Epithelial cell of esophagus (primary cell): ENCODE data around the gene ZC3H14.
A peak's percentile ranks its signal among the peaks of the same experiment; 100 is the strongest.

Source experiments
- DNase-seq: peaks from one replicate; pipeline ENCODE4 v3.0.0; 2010; ENCODE audit warnings: low read depth
- H3K4me3 ChIP-seq: 2 replicates; pipeline ENCODE4 v1.5.1; 2011; ENCODE audit warnings: mild to moderate bottlenecking, low read length, control low read depth
- TF ChIP-seq, protein P1 (sequence below): IDR thresholded peaks from 2 replicates; pipeline ENCODE4 v1.5.1; 2011; ENCODE audit warnings: low read depth, mild to moderate bottlenecking, low read length, control low read depth, inconsistent platforms; ENCODE audit not compliant: insufficient read depth; ENCODE audit errors: missing control alignments

The ZC3H14 gene

DNA sequence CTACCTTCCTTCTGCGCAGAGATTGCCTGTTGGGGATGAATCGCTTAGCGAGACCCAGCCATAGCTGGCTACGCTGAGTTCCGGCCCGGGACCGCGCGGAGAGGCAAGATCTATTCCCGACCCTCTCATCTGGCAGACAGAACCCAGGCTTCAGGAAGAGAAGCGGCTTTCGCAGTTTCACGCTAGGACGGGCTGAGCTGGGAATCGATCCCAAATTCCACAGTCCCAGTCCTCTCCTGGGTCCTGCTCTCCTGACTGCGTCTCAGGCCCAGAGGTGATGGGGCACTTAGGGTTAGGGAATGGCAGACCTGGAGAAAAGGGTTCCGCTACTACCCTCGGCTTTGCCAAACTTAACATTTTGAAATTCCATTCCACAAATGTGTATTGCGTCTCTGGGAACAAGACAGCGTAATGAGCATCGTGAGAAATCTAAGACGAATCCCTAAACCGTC, 10.8 kb upstream of the ZC3H14 start:
- TF ChIP-seq, protein P1, sequence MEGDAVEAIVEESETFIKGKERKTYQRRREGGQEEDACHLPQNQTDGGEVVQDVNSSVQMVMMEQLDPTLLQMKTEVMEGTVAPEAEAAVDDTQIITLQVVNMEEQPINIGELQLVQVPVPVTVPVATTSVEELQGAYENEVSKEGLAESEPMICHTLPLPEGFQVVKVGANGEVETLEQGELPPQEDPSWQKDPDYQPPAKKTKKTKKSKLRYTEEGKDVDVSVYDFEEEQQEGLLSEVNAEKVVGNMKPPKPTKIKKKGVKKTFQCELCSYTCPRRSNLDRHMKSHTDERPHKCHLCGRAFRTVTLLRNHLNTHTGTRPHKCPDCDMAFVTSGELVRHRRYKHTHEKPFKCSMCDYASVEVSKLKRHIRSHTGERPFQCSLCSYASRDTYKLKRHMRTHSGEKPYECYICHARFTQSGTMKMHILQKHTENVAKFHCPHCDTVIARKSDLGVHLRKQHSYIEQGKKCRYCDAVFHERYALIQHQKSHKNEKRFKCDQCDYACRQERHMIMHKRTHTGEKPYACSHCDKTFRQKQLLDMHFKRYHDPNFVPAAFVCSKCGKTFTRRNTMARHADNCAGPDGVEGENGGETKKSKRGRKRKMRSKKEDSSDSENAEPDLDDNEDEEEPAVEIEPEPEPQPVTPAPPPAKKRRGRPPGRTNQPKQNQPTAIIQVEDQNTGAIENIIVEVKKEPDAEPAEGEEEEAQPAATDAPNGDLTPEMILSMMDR, result no peak
- DNase-seq, result peak; percentile 25

DNA sequence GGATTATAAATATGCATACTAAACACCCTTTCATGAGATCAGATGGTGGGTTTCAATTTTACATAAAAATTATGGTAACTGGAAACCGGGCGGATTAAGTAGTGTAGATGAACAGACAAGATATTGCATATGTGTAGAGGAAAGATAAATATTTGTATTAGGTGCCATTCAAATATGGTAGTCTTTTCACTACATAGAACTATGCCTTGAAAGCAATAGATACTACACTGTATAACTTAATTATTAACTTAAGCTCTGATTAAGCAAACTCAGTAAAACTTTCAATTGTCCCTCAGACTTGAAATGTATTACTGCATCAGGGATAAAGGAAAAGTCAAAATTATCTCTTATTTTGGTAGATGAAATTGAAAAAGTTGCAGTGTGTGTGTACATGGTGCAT, 10.0 kb upstream of the ZC3H14 start:
- TF ChIP-seq, protein P1, result no peak
- DNase-seq, result no peak
- no peak overlapping the region for H3K4me3 ChIP-seq

More for the DNA sequence above, 10.8 kb upstream of the ZC3H14 start:
- H3K4me3 ChIP-seq, result peak overlapping the region; percentile 80

DNA sequence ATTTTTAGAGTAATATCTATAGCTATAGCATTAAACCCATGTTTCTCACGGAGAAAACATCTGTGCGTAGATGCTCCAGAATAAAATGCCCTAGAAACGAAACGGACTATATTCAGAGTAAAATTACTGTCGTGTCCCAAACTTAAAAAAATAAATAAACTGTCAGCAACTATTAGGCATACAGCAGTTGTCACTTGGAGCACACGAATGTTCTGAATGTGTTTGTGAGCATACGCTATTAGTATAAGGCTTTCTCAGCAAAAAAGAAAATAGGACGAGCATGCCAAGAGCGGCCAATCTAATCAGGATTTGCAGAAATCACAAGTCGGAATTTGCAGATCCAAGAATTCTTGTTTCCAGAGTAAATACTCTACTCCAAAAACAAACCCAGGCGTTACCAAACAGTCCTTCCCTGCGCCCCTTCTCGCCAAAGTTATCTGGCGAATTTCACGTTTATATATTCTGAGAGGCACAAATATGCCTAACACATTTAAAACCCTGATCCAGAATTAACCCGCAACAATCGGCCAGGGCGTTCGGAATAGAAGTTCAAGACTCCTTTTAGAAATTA, 8.9 kb upstream of the ZC3H14 start:
- H3K4me3 ChIP-seq, result peak overlapping the region; percentile 60
- TF ChIP-seq, protein P1, result no peak
- DNase-seq, result no peak

DNA sequence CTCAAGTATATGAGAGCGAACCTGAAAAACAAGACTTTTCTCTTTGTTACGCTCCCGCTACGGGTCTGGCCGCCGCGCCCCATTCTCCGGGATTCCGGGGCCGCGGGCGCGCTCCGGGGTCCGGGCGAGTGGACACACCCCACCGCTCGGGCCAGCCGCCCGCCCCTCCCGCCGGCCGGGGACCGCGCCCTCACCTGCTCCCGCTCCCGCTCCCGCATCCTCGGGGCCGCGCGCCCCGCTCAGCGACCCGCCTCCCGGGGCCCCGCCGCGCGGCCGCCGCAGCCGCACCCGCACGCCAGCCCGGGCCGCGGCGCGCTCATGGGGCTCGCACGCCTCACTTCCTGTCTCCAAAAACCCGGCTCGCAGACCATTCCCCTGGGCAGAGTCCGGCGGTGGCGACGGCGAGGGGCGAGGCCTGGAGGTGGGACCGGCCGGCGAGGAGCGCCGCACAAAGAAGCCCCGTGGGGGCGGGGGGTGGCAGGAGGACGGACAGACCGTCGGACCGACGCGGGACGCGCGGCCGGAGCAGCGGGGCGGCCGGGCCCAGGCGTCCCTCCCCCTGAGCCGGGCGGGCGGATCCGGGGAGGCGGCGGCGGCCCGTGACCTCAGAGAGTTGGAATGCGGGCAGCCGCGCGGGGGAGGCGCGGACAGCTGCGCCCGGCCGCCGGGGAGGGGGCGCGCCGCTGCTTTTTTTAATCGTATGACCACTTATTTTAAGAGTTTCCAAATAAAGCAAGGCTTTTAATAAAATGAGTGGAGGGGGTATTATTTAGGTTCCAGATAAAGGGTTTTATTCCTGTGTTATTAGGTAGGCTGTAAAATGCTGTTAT, 8.2 kb upstream of the ZC3H14 start, which contains the start of gene PTPN21:
PTPN21 (minus strand) TSS at position 551 of the 830 bp plus-strand sequence. CDS start 4,590 bp downstream, outside the sequence.
- DNase-seq, result peak; percentile 77
- TF ChIP-seq, protein P1, result no peak
- peak within 1 kb of the TSS; percentile 60 for H3K4me3 ChIP-seq

DNA sequence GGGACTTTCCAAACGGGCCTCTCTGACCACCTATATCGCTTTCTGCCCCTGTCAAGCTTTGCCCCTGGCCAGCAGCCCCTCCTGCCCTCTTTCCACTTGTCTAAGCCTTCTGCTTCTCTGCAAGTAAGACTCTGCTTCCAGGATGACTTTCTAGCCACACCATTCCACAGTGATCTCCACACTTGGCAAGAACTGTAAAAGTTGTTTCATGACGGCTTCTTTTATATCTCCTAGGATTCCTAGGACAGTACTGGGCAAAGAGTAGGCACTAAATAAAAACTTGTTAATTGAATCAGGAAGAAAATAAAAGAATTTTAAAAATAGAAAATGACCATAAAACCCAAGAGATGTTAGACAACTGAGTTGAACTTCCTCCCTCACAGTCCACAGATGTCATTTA, 6.3 kb upstream of the ZC3H14 start:
- DNase-seq, result no peak
- H3K4me3 ChIP-seq, result no peak overlapping the region
- TF ChIP-seq, protein P1, result no peak

DNA sequence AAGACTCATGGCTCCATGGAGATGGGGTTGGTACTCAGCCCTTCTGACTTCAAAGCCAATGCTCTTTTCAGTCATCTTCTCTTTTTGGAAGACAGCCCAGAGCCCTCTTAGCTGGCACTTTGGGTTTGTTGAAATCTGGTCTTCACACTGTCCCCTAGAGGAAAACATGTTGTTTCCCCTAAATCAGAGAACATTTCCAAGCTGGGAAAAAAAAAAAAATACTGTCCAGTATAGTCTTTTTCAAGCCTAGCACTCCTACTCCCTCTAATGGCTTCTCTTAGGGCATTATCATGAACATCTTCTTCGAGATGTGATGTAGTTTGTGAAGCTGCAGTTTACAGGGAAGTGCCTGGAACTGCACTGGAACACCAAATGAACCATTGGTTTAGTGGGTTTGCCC, 3.0 kb upstream of the ZC3H14 start:
- peak; percentile 36 for DNase-seq
- TF ChIP-seq, protein P1, result peak; percentile 51
- no peak overlapping the region for H3K4me3 ChIP-seq
